HepG2 (cell line): ENCODE measurements around the gene NAE1. TPM values are rescaled to one million over a fixed set of nuclear protein-coding genes. Genes with fewer than 3 reads are reported as not detected.
A peak's percentile ranks its signal among the peaks of the same experiment; 100 is the strongest.

Source experiments
- ATAC-seq: fragments of 200-7000 bp; cut with Tn5 transposase; 3 replicates; pipeline ENCODE4 v1.9.1; 2020; ENCODE audit warnings: mild to moderate bottlenecking, moderate library complexity
- BruUV-seq: library from RNA; stranded (reverse); fragments of 400-500 nt; replicated peaks from 2 replicates; lab custom pipeline; 2021; lab: Mats Ljungman, UMichigan
- CTCF ChIA-PET: fragments of 300-600 bp; formaldehyde crosslinking; extraction: SDS; loops from one replicate; lab custom pipeline; 2021; ENCODE audit warnings: low total read pairs, inconsistent platforms, low intra/inter-chr PET ratio; lab: Yijun Ruan, JAX
- POLR2A ChIA-PET: fragments of 350-600 bp; sonication (Branson Sonifier 250); formaldehyde crosslinking; loops from one replicate; lab custom pipeline; 2020; ENCODE audit warnings: antibody characterized with exemption, inconsistent platforms; lab: Yijun Ruan, JAX
- DNase-seq: peaks from one replicate; pipeline ENCODE4 v3.0.0-alpha.2; 2015; ENCODE audit warnings: low spot score
- FAIRE-seq: peaks from 3 replicates; lab custom pipeline; 2011; peaks lifted over from hg19 to GRCh38; lab: Jason Lieb, UNC
- H2AFZ ChIP-seq: one replicate; pipeline ENCODE4 v1.6.1; 2011; ENCODE audit warnings: low read length, inconsistent platforms
- H3K27ac ChIP-seq: fragments of 300-600 bp; 3 replicates; pipeline ENCODE4 v1.8.0; 2011; ENCODE audit warnings: mixed run types, mild to moderate bottlenecking, mixed read lengths, low read length, inconsistent platforms; ENCODE audit not compliant: insufficient read depth; ENCODE audit errors: extremely low read length
- H3K27me3 ChIP-seq, 2 experiments: fragments of 200-600 bp in 1 of 2; 2 replicates in 1 of 2; 3 replicates in 1 of 2; pipeline versions ENCODE4 v1.6.0 to v1.8.0; 2011; ENCODE audit warnings: low read length in 2 of 2, mild to moderate bottlenecking in 2 of 2, moderate library complexity in 2 of 2, inconsistent platforms in 1 of 2; ENCODE audit not compliant: insufficient read depth in 2 of 2, control insufficient read depth in 1 of 2
- H3K36me3 ChIP-seq, 2 experiments: fragments of 200-600 bp in 1 of 2; replicated peaks in 1 of 2; 2 replicates in 1 of 2; 3 replicates in 1 of 2; pipeline versions ENCODE4 v1.5.1 to v1.8.0; 2011; ENCODE audit warnings: low read length in 2 of 2, inconsistent platforms in 1 of 2; ENCODE audit not compliant: insufficient read depth in 2 of 2, control insufficient read depth in 1 of 2
- H3K4me1 ChIP-seq: 2 replicates; pipeline ENCODE4 v1.5.1; 2012; ENCODE audit warnings: low read length, inconsistent platforms; ENCODE audit not compliant: insufficient read depth
- H3K4me2 ChIP-seq: 2 replicates; pipeline ENCODE4 v1.6.0; 2011; ENCODE audit warnings: low read depth, low read length, inconsistent platforms
- H3K4me3 ChIP-seq, 3 experiments: fragments of 200-600 bp in 1 of 3; sonication (generic), shearing (Covaris generic) in 1 of 3; replicated peaks in 1 of 3; 2 replicates each; pipeline ENCODE4 v1.5.1; 2011 to 2016; ENCODE audit warnings: low read length in 3 of 3, inconsistent platforms in 2 of 3, low read depth in 2 of 3, mild to moderate bottlenecking in 2 of 3, control low read depth in 1 of 3, mixed read lengths in 1 of 3; ENCODE audit not compliant: insufficient read depth in 1 of 3
- H3K79me2 ChIP-seq: one replicate; pipeline ENCODE4 v1.6.1; 2011; ENCODE audit warnings: low read length, inconsistent platforms; ENCODE audit not compliant: insufficient read depth
- H3K9ac ChIP-seq: 2 replicates; pipeline ENCODE4 v1.6.0; 2011; ENCODE audit warnings: mild to moderate bottlenecking, low read depth, low read length, inconsistent platforms; ENCODE audit not compliant: insufficient read depth
- H3K9me3 ChIP-seq: 2 replicates; pipeline ENCODE4 v1.5.1; 2012; ENCODE audit warnings: mild to moderate bottlenecking, low read length
- H4K20me1 ChIP-seq: 2 replicates; pipeline ENCODE4 v1.6.0; 2011; ENCODE audit warnings: inconsistent platforms, mild to moderate bottlenecking, low read length, moderate library complexity; ENCODE audit not compliant: insufficient read depth
- SETDB1 ChIP-seq: sonication (generic); formaldehyde crosslinking; IDR thresholded peaks from 2 replicates; pipeline ENCODE4 v1.5.1; 2020; ENCODE audit warnings: missing genetic modification reagents, mild to moderate bottlenecking, borderline replicate concordance
- ZNF768 ChIP-seq: sonication (generic); formaldehyde crosslinking; IDR thresholded peaks from 2 replicates; pipeline ENCODE4 v1.4.0; 2020; ENCODE audit warnings: missing genetic modification reagents
- WGBS: methylation state at CpG from one replicate; pipeline ENCODE4 v1.1.6; 2017; ENCODE audit warnings: low lambda C conversion rate; 5-methylcytosine and 5-hydroxymethylcytosine counted together
- in situ Hi-C: cut with HindIII; loops from 2 replicates; pipeline ENCODE4 v1.10.0; 2017; ENCODE audit warnings: low pct_unique_long_range_greater_than_20kb; ENCODE audit not compliant: extremely low pct_ligation_motif_present
- intact Hi-C: fragments of 100-400 bp; cut with micrococcal nuclease; formaldehyde crosslinking; loops from one replicate; pipeline ENCODE4 v1.10.0; 2022; ENCODE audit not compliant: unreplicated experiment
- polyA plus RNA-seq, 8 experiments: library from polyadenylated mRNA; depleted of rRNA in 3 of 8; stranded (reverse) in 7 of 8; unstranded in 1 of 8; fragments of >200 nt; fragmentation: Illumina TruSeq in 4 of 8; extraction: Trizol in 4 of 8; gene quantifications; 2 replicates each; pipeline versions ENCODE4 v1.2.1 to v1.2.3, GENCODE V29; 2011 to 2016; ENCODE audit warnings: low read depth in 4 of 8, missing spikeins in 1 of 8, mixed read lengths in 1 of 8; ENCODE audit not compliant: insufficient read depth in 1 of 8
- total RNA-seq, 5 experiments: library from RNA; depleted of rRNA; stranded (reverse); fragments of >200 nt; fragmentation: Illumina TruSeq; extraction: Trizol; gene quantifications; 2 replicates each; pipeline ENCODE4 v1.2.3, GENCODE V29; 2016; ENCODE audit warnings: low read depth in 1 of 5
- TF ChIP-seq, protein P1 (sequence below): sonication (generic); formaldehyde crosslinking; IDR thresholded peaks from 2 replicates; pipeline ENCODE4 v1.5.0; 2020; ENCODE audit warnings: mild to moderate bottlenecking, missing genetic modification reagents, moderate library complexity

The NAE1 gene
- total and polyA plus RNA-seq, 2 of the 13 experiments (the other 11 are each of a cell fraction or from before 2014, with no cell fraction given): 95.7 to 206 TPM

DNA sequence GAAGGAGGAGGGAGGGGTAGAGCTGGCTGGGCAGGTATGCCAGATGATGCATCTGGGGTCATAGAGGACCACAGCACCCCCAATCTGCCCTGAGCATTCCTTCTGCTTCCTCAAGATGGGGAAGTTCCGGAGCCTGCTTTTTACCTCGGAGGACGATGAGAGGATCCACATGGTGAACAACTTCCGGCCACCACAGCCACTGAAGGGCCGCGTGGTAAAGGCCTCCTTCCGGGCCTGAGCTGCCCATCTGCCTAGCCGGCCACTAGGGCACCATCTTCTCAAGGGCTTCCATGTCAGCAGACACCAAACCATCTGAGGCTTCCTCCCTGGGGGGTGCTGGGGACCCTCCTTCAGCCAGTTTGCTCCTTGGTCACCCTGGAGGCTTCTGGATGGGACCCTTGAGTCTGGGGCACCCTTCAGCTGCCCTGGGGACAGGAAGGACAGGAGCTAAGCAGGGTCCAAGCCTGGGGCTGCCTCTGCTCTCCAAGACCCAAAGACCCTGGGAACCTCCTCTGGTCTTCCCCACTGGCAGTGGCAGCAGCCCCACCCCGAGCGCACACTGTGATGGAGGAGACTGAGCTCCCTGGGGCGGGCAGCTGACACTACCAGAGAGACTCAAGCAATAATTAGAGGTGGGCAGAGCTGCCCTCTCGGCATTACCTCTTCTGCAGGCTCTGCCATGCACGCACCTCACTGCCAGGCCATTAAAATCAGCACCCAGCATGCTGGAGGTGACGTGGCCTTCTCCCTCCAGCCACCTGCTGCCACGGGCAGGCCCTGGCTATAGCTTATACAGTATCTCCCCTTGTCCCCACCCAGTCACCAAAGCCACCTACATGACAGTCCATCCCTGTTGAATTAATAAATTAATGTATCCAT is 22.7 kb upstream of the NAE1 start:
- Histone ChIP-seq H3K79me2 (no peaks in the 10 kb centered on the region), H3K4me3 (no peak overlapping the region), H3K4me2 (no peak overlapping the region), H2AFZ (no peak overlapping the region), H3K27me3 (peaks cover 0 to 30% of the 10 kb centered on the region in 2 experiments; a peak in 3 of 5 replicates), H3K4me1 (no peaks in the 10 kb centered on the region), H3K27ac (no peak overlapping the region), H3K9me3 (no peaks in the 10 kb centered on the region), H3K36me3 (no peaks in the 10 kb centered on the region), H4K20me1 (no peaks in the 10 kb centered on the region), H3K9ac (no peak overlapping the region)
- intact Hi-C loops (no loop called here), in situ Hi-C loops (loop anchor here (25.0 kb wide), 1 partner anchor 441 kb away; no protein-coding TSS in a partner anchor)
- DNase-seq (no peak), ATAC-seq (no peak), FAIRE-seq (no peak)
- 24% methylated on average over 6 of the region's 15 CpGs for WGBS
- POLR2A ChIA-PET: no interaction called here
- TF ChIP-seq ZNF768 (CRISPR knock-in tag): no peak
- no TSS peak for BruUV-seq
- CTCF ChIA-PET: no interaction called here

DNA sequence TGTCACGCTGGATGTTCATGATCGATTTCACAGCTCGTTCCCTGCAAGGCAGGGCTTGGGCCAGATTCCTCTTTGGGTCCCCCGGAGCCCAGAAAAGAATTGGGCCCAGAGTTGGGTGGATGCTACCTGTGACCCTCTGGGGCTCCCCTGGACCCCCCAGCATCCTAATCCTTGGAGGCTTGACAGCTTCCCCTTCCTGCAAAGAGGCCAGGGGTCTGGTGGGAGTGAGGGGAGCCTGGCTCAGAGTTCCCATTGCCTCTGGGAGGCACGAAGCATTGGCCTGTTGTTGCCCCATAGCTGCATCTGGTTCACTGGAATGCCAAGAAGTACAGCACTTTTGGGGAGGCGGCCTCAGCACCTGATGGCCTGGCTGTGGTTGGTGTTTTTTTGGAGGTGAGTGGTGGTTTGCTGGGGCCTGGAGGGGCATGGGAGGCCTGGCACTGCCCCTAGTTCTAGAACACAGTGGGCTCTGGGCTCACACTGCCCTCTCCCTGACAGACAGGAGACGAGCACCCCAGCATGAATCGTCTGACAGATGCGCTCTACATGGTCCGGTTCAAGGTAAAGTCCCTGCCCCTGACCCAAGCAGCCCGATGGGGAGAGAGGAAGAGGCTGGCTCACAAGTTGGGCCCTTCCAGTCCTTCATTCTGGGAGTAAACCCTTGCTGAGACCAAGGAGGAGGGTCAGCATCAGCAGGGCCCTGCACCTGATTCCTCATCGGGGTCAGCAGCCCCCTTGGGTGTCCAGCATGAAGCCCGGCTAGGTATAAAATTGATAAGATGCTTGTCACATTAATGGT is 20.6 kb upstream of the NAE1 start:
- no peaks in the 10 kb centered on the region for H3K9me3 ChIP-seq
- H3K27ac ChIP-seq: no peak overlapping the region
- H3K9ac ChIP-seq: no peak overlapping the region
- in situ Hi-C loops (loop anchor here (25.0 kb wide), 1 partner anchor 439 kb away; no protein-coding TSS in a partner anchor), intact Hi-C loops (no loop called here)
- no peak for FAIRE-seq
- peaks cover 0 to 46% of the 10 kb centered on the region in 2 experiments; a peak in 4 of 5 replicates for H3K27me3 ChIP-seq
- no peak for DNase-seq
- CTCF ChIA-PET: no interaction called here
- no peak overlapping the region for H2AFZ ChIP-seq
- H3K4me2 ChIP-seq: no peak overlapping the region
- H4K20me1 ChIP-seq: no peaks in the 10 kb centered on the region
- TF ChIP-seq, protein P1, sequence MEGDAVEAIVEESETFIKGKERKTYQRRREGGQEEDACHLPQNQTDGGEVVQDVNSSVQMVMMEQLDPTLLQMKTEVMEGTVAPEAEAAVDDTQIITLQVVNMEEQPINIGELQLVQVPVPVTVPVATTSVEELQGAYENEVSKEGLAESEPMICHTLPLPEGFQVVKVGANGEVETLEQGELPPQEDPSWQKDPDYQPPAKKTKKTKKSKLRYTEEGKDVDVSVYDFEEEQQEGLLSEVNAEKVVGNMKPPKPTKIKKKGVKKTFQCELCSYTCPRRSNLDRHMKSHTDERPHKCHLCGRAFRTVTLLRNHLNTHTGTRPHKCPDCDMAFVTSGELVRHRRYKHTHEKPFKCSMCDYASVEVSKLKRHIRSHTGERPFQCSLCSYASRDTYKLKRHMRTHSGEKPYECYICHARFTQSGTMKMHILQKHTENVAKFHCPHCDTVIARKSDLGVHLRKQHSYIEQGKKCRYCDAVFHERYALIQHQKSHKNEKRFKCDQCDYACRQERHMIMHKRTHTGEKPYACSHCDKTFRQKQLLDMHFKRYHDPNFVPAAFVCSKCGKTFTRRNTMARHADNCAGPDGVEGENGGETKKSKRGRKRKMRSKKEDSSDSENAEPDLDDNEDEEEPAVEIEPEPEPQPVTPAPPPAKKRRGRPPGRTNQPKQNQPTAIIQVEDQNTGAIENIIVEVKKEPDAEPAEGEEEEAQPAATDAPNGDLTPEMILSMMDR (CRISPR knock-in tag): peak; percentile 25; the same call in 1 of the 2 replicates
- no peak for TF ChIP-seq SETDB1
- TF ChIP-seq, all 625 proteins: peak for 1
- peak; percentile 20; the same call in 2 of the 3 replicates for ATAC-seq
- BruUV-seq: no TSS peak
- POLR2A ChIA-PET: no interaction called here
- H3K79me2 ChIP-seq: no peaks in the 10 kb centered on the region
- H3K36me3 ChIP-seq: no peaks in the 10 kb centered on the region
- 42% methylated on average over 9 of the region's 13 CpGs for WGBS
- H3K4me1 ChIP-seq: no peaks in the 10 kb centered on the region
- no peak overlapping the region for H3K4me3 ChIP-seq
